Skeletal muscle tissue (tissue), 4 donors: Measurements from ENCODE around the gene SRRM1. TPM values are rescaled to one million over a fixed set of nuclear protein-coding genes. Genes with fewer than 3 reads are reported as not detected.
"Not testable (repeated sequence)": the region's sequence is repeated elsewhere in the genome, so short reads cannot be mapped to it uniquely, and the experiment has no call there.

Experiments used
- H3K27ac ChIP-seq: one replicate; pipeline ENCODE4 v1.7.0; 2013; ENCODE audit warnings: mild to moderate bottlenecking, low read depth, low read length, inconsistent platforms
- H3K27me3 ChIP-seq, 3 donors: one replicate each; pipeline ENCODE4 v1.7.0; 2013; ENCODE audit warnings: low read length in 3 of 3; ENCODE audit not compliant: control insufficient read depth in 3 of 3, insufficient read depth in 3 of 3
- H3K36me3 ChIP-seq, 3 donors: one replicate each; pipeline ENCODE4 v1.7.0; 2013; ENCODE audit warnings: low read length in 3 of 3; ENCODE audit not compliant: control insufficient read depth in 3 of 3, insufficient read depth in 3 of 3
- H3K4me1 ChIP-seq, 3 donors: one replicate each; pipeline ENCODE4 v1.7.0; 2013; ENCODE audit warnings: low read length in 3 of 3, mild to moderate bottlenecking in 3 of 3; ENCODE audit not compliant: control insufficient read depth in 3 of 3, insufficient read depth in 3 of 3
- H3K4me3 ChIP-seq, 3 donors: one replicate each; pipeline ENCODE4 v1.7.0; 2013; ENCODE audit warnings: low read length in 3 of 3
- H3K9ac ChIP-seq, 3 donors: one replicate each; pipeline ENCODE4 v1.7.0; 2013; ENCODE audit warnings: low read length in 3 of 3, mild to moderate bottlenecking in 3 of 3, moderate library complexity in 2 of 3, low read depth in 1 of 3
- H3K9me3 ChIP-seq, 3 donors: one replicate each; pipeline ENCODE4 v1.7.0; 2013; ENCODE audit warnings: low read length in 3 of 3; ENCODE audit not compliant: control insufficient read depth in 3 of 3
- total RNA-seq: library from RNA; depleted of rRNA; stranded (reverse); fragments of >200 nt; gene quantifications from one replicate; pipeline ENCODE4 v1.2.3, GENCODE V29; 2014
- donor health status: Osteomylitis.

SRRM1 gene
- total RNA-seq, 1 donor from 2014 or later = 29.2 TPM

DNA sequence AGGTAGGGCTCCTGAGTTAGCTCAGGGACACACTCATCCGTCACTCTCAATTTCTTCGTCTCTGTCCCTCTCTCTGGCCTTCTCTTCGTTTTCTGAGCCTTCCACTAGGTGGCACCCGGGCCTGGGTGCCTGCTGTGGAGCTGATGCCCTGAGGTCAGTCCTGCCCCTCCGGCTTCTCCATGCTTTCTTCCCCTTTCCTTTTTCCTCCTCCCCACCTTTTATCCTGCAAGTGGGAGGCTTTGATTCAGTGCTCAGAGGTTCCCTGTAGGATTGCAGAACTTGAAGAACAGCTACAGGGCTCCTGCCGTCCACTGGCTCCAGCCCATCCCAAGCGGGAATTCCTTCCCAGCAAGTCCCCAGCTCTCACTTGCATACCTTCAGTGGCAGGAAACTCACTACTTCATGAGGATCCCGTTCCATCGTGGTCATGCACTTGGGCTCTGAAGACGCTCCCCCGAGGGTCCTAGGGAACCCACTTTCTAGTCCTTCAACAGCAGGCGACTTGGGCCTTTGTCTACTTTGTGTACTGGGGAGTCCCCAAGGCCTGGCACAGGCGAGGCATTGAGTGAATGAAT, 45.6 kb downstream of the SRRM1 start:
- H3K27me3 ChIP-seq = no peaks in the 10 kb centered on the region
- no peaks in the 10 kb centered on the region for H3K9me3 ChIP-seq
- H3K4me3 ChIP-seq = no peak overlapping the region
- no peak overlapping the region for H3K9ac ChIP-seq
- H3K4me1 ChIP-seq = peaks cover 4 to 7% (median 5%) of the 10 kb centered on the region in 3 donors
- H3K27ac ChIP-seq = no peak overlapping the region
- no peaks in the 10 kb centered on the region for H3K36me3 ChIP-seq

- Histone ChIP-seq H3K4me1 (peaks cover 17 to 22% (median 18%) of the 10 kb centered on the region in 3 donors), H3K4me3 (no peak overlapping the region), H3K27ac (no peak overlapping the region), H3K27me3 (peaks cover 0 to 1% (median 0%) of the 10 kb centered on the region in 3 donors), H3K9me3 (no peaks in the 10 kb centered on the region), H3K9ac (no peak overlapping the region), H3K36me3 (no peaks in the 10 kb centered on the region)
Observed at GRCh38 chr1:24691051-24691450, 47.9 kb downstream of the SRRM1 start.

DNA sequence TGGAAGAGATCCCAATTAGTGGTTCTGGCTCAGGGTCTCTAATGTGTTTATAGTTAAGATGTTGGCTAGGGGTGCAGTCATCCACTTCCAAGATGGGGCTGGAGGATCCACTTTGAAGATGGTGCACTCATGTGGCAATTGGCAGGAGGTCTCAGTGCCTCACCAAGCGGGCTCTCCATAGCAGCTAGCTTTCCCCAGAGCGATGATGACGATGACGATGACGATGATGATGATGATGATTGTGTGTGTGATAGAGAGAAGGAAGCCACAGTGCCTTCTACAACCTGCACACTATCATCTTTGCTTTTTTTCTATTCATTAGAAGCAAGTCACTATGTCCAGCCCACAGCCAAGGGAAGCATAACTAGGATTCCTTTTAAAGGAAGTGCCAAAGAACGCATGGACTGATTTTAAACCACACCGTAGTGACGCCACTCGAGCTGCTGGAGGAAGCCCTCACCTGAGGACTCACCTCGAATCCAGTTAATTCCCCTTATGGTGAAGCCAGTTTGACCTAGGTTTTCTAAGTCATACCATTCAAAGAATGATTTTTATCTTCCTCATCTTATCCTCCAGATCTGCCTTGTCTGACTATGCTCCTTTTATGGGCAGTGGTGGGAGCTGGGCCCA, 49.4 kb downstream of the SRRM1 start:
- Histone ChIP-seq H3K27ac (no peak overlapping the region), H3K9ac (no peak overlapping the region), H3K36me3 (no peaks in the 10 kb centered on the region), H3K9me3 (no peaks in the 10 kb centered on the region), H3K4me1 (peaks cover 17 to 25% (median 21%) of the 10 kb centered on the region in 3 donors), H3K27me3 (peaks cover 0 to 4% (median 0%) of the 10 kb centered on the region in 3 donors), H3K4me3 (no peak overlapping the region)

- no peak overlapping the region for H3K9ac ChIP-seq
Observed at GRCh38 chr1:24693827-24694379, 50.8 kb downstream of the SRRM1 start.

DNA sequence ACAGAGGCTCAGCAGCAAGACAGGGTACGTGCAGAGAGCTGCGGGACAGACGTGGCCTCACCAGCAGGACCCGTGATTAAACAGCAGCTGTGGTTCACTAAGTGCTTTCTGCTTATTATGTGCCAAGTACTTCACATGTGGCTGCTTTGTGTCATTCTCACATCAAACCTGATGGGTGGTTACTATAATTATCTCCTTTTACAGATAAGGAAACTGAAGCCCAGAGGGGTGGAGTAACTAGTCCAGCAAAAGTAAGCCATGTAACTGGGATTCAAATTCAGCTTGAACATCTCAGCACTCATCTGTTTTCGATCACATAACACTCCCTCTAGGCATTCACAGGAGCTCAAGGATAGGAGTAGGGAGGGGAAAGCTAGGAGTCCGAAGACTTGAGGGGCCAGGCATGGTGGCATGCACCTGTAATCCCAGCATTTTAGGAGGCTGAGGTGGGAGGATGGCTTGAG, 51.3 kb downstream of the SRRM1 start:
- Histone ChIP-seq H3K4me1 (peaks cover 13 to 19% (median 18%) of the 10 kb centered on the region in 3 donors), H3K9ac (no peak overlapping the region), H3K9me3 (no peaks in the 10 kb centered on the region), H3K27me3 (peaks cover 0 to 4% (median 0%) of the 10 kb centered on the region in 3 donors), H3K4me3 (no peak overlapping the region), H3K36me3 (no peaks in the 10 kb centered on the region), H3K27ac (no peak overlapping the region)

More at GRCh38 chr1:24693827-24694379, 50.8 kb downstream of the SRRM1 start:
- peaks cover 0 to 4% (median 0%) of the 10 kb centered on the region in 3 donors for H3K27me3 ChIP-seq
- H3K4me3 ChIP-seq = no peak overlapping the region
- H3K4me1 ChIP-seq = peaks cover 14 to 19% (median 19%) of the 10 kb centered on the region in 3 donors
- H3K27ac ChIP-seq = no peak overlapping the region
- H3K9me3 ChIP-seq = no peaks in the 10 kb centered on the region
- no peaks in the 10 kb centered on the region for H3K36me3 ChIP-seq

DNA sequence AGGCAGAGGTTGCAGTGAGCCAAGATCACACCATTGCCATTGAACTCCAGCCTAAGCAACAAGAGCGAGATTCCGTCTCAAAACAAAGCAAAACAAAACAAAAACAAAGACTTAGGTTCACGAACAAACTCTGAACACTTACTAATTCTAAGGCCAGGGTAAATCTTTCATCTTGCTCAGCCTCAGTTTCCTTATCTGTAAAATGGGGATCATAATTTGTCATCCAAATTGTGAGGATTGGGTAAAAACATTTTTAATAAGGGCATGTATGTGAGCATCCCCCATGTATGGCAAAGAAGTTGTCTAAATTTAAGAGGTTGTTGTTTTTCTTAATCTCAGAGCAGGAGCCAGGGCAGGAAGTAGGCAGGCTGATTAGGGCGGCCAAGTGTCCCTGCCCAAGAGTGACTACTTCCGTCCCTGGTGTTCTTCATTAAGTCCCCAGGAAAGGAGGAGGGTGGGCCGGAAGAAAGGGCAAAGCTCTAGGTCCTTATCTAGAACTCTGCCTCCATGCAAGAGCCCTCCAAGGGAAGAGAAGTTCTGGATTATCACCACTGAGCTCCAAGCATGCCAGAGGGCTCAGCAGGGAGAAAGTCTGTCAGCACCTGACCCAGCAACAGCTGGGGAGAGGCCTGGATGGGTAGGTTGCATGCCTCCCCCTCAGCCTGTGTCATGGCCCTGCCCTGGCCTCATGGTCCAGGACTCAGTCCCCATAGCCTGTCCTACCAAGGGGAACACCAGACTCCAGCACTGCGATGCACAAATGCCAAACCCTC, 52.3 kb downstream of the SRRM1 start:
- peaks cover 0 to 4% (median 0%) of the 10 kb centered on the region in 3 donors for H3K27me3 ChIP-seq
- H3K9ac ChIP-seq = no peak overlapping the region
- peaks cover 13 to 22% (median 18%) of the 10 kb centered on the region in 3 donors for H3K4me1 ChIP-seq
- no peak overlapping the region for H3K27ac ChIP-seq
- no peaks in the 10 kb centered on the region for H3K9me3 ChIP-seq
- H3K4me3 ChIP-seq = no peak overlapping the region
- no peaks in the 10 kb centered on the region for H3K36me3 ChIP-seq

DNA sequence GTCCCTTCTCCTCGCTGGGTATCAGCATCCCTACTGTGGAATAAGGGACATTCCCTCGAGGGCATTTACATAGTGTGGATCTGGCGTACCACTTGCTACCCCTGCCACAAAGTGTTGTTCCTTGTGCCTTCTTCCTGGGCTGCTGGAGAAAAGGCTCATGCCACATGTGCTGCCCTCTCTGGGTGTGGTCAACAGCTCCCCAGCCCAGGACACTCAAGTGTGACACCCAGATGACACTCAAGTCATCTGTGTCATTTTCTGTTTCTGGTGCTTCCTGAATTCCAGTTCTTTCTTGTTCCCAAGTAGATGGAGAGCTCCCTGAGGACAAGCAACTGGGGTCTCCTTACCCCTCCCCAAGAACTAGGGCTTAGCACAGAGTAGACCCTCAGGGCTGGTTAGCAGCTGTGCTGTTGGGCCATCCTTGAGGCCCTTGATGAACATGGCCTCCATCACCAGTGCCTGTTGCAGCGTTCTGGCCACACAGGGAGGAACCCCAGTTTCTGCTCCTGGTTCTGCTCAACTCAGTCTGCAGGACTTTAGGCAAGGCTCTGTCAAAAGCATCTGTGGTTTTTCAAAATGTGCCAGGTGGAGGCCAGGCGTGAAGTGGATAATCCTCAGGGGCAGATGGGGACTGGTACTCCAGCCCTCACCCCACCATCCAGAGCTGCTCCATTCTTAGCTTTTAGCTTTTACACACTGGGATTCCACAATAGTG, 53.1 kb downstream of the SRRM1 start:
- H3K9ac ChIP-seq = no peak overlapping the region
- H3K9me3 ChIP-seq = no peaks in the 10 kb centered on the region
- H3K4me3 ChIP-seq = no peak overlapping the region
- no peaks in the 10 kb centered on the region for H3K36me3 ChIP-seq
- no peak overlapping the region for H3K27ac ChIP-seq
- peaks cover 13 to 22% (median 18%) of the 10 kb centered on the region in 3 donors for H3K4me1 ChIP-seq
- H3K27me3 ChIP-seq = peaks cover 0 to 4% (median 0%) of the 10 kb centered on the region in 3 donors

- Histone ChIP-seq H3K4me3 (no peak overlapping the region), H3K9me3 (no peaks in the 10 kb centered on the region), H3K27me3 (peaks cover 0 to 4% (median 0%) of the 10 kb centered on the region in 3 donors), H3K9ac (no peak overlapping the region), H3K36me3 (no peaks in the 10 kb centered on the region), H3K27ac (no peak overlapping the region), H3K4me1 (peaks cover 13 to 22% (median 18%) of the 10 kb centered on the region in 3 donors)
Observed at GRCh38 chr1:24696756-24697330, 53.7 kb downstream of the SRRM1 start.

DNA sequence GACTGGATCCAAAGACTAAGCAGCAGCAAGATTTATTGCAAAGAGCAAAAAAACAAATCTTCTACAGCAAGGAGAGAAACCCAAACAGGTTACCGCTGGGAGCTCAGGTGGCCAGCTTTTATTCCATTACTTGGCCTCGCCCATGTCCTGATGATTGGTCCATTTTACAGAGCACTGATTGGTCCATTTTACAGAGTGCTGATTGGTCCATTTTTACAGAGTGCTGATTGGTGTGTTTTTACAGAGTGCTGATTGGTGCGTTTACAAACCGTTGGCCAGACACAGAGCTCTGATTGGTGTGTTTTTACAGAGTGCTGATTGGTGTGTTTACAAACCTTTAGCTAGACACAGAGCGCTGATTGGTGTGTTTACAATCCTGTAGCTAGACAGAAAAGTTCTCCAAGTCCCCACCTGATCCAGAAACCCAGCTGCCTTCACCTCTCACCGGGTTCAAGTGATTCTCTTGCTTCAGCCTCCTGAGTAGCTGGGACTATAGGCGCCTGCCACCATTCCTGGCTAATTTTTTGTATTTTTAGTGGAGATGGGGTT, 54.4 kb downstream of the SRRM1 start:
- H3K27ac ChIP-seq, H3K9me3 ChIP-seq, H3K9ac ChIP-seq, H3K36me3 ChIP-seq, H3K4me3 ChIP-seq, H3K27me3 ChIP-seq: not testable (repeated sequence)
- H3K4me1 ChIP-seq = peaks cover 13 to 26% (median 22%) of the 10 kb centered on the region in 3 donors
